Erythroblast (primary cell): ENCODE data around the gene FAM117A.

Experiments
- DNase-seq, 2 experiments: peaks; one replicate each; lab custom pipeline; 2025; lab: John Stamatoyannopoulos, UW
- GATA1 ChIP-seq: IDR thresholded peaks from 2 replicates; pipeline ENCODE4 v1.6.1; 2011; ENCODE audit warnings: low read depth, mild to moderate bottlenecking, control low read depth, low read length, moderate library complexity
- POLR2A ChIP-seq: IDR thresholded peaks from 2 replicates; pipeline ENCODE4 v1.6.1; 2011; ENCODE audit warnings: mild to moderate bottlenecking, low read length

The FAM117A gene

GRCh38 chr17:49777563-49777962, 13.6 kb upstream of the FAM117A start:
- TF ChIP-seq POLR2A (no peak), GATA1 (no peak)

DNA sequence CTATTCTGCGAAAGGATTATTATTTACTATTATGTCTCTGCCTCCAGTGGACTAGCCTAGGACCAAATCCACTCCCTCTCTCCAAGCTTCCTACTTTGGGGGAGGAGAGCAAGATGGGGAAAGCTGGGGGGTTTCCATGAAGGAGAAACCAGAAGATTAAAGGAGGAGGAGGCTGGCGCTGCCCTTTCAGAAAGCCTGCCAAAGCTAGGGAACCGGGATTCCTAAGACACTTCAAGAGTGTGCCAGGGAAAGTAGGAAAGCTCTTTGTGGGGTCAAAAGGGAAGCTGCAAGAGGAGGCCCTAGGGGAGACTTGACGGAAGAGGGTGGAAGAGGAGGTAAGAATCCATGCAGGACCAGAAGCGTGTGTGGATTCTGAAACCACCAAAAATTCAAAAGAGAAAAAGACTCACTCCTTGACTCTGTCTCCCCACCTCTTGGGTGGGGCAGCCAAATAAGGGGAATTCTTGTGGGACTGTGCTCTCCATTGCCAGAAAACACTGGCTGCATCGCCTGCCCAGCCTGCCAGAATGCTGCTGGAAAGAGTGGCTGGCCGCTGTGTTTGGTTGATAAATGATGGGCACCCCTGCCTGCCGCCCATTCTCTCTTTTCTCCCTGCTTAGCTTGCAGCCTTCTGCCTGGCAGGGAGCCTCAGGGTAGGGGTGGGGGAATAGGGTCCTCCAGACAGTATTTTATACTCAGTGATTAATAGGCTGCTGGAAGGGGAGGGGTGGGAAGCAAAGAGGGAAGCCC, 12.8 kb upstream of the FAM117A start:
- TF ChIP-seq GATA1, result no peak
- TF ChIP-seq POLR2A, result no peak
- no peak for DNase-seq

More at GRCh38 chr17:49777563-49777962, 13.6 kb upstream of the FAM117A start:
- DNase-seq, result no peak

DNA sequence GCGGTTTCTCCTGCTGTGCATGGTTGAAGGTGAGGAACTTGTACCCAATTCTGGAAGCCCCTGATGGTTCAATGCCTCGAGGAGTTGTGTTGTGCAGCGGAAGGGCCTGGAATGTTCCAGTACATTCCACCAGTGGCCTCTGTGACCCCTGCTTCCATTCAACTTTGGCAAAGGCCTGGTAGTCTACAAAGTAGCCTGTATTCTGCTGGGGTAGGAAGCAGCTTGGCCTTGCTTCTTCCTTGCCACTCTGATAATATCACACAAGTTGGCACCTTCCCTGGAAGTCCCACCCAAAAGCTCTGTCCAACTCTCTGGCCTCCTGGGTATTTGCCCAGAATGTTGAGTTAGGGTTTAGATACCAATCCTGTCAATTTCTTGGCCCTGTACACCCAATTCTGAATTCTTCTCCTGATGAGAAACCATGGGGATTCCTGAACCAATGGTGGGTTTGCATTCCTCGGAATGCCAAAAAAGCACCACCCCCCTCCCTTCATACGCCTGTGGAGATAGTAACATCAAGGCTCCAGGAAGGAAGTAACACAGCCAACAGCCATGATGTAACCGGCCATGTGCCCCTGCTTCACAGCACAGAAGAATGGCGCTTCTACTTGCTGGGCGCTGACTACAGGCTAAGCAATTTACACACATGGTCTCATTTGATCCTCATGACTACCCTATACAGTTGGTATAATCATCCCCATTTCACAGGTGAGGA, 11.8 kb upstream of the FAM117A start:
- DNase-seq, result no peak
- TF ChIP-seq POLR2A (no peak), GATA1 (no peak)

GRCh38 chr17:49766918-49767530, 3.1 kb upstream of the FAM117A start:
- TF ChIP-seq POLR2A (peak; percentile 30), GATA1 (no peak)
- DNase-seq, result peak; percentile 73 to 92

GRCh38 chr17:49764559-49765180, 739 bp upstream of the FAM117A start:
- no peak for DNase-seq
- TF ChIP-seq POLR2A (no peak), GATA1 (no peak)

GRCh38 chr17:49762151-49762941, 1.6 kb downstream of the FAM117A start:
- TF ChIP-seq GATA1, result no peak

GRCh38 chr17:49760932-49761558, 2.9 kb downstream of the FAM117A start:
- DNase-seq, result peak; percentile 87 to 90
- no peak for TF ChIP-seq GATA1
- peak; percentile 40 for TF ChIP-seq POLR2A

More at GRCh38 chr17:49762151-49762941, 1.6 kb downstream of the FAM117A start:
- peak in 1 of 2 experiments; percentile 63 for DNase-seq

DNA sequence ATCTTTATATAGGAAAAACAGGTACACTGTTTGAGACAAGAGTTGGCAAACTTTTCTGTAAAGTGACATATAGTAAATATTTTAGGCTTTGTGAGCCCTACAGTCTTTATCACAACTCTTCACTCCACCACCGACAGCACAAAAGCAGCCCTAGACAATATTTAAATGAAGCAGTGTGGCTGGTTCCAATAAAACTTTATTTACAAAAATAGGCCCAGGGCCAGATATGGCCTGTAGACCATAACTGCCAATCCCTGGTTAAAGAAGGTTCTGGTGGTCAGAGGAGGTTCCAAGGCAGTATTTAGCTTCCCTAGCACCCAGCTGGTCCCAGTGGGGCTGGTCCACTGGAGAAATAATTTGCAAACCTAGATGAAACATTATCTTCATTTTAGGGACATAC, 3.6 kb downstream of the FAM117A start:
- TF ChIP-seq GATA1, result no peak
- no peak for TF ChIP-seq POLR2A
- DNase-seq, result no peak

- DNase-seq, result peak; percentile 50 to 56
- no peak for TF ChIP-seq GATA1
- peak; percentile 24 for TF ChIP-seq POLR2A
These were observed 4.7 kb downstream of the FAM117A start for GRCh38 chr17:49759203-49759602.

- peak in 1 of 2 experiments; percentile 68 for DNase-seq
These were observed 5.4 kb downstream of the FAM117A start for GRCh38 chr17:49758464-49759010.

DNA sequence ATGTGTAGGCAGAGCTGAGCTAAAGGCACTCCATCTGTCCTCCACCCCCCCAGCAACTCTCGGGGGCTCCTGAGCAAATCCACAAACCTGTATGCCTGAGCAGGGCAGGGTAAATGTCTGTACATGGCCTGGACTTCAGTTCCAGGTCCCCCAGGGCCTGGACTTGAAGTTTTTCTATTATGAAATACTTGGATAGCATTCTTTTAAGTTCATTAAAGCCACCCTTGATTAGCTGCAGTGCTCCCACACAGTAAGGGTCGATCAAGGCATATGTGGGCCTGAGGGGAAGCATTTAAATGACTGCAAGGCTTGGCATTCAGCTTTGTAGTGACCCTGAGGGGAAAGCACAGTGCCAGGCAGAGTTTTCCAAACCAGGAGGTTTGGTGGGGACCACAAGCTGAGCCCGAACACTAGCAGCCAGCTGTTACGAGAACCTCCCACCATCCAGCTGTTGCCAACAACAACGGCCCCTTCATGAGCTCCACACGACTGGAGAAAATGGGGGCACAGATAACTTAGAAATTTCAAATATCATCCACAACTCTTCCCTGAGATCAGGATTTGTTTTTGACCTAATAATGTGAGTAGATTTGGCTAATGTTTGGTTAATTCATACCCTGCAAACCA, 6.7 kb downstream of the FAM117A start:
- DNase-seq, result no peak
- no peak for TF ChIP-seq POLR2A
- TF ChIP-seq GATA1, result no peak

- no peak for TF ChIP-seq POLR2A
- peak in 1 of 2 experiments; percentile 57 for DNase-seq
These were observed 7.4 kb downstream of the FAM117A start for GRCh38 chr17:49756323-49757150.
